ENCODE measurements around the gene PVRIG. TPM values are rescaled to one million over a fixed set of nuclear protein-coding genes. Genes with fewer than 3 reads are reported as not detected.
A peak's percentile ranks its signal among the peaks of the same experiment; 100 is the strongest.
"Not testable (repeated sequence)": the region's sequence is repeated elsewhere in the genome, so short reads cannot be mapped to it uniquely, and the experiment has no call there.

Gene PVRIG
- 10 to 100 TPM; 45.0 to 96.8 (median 78.0) TPM for total RNA-seq
- 41.0 TPM for total RNA-seq (2013)
- total RNA-seq = 0 to 0.71 (median 0.10) reads per million in 29 experiments

DNA sequence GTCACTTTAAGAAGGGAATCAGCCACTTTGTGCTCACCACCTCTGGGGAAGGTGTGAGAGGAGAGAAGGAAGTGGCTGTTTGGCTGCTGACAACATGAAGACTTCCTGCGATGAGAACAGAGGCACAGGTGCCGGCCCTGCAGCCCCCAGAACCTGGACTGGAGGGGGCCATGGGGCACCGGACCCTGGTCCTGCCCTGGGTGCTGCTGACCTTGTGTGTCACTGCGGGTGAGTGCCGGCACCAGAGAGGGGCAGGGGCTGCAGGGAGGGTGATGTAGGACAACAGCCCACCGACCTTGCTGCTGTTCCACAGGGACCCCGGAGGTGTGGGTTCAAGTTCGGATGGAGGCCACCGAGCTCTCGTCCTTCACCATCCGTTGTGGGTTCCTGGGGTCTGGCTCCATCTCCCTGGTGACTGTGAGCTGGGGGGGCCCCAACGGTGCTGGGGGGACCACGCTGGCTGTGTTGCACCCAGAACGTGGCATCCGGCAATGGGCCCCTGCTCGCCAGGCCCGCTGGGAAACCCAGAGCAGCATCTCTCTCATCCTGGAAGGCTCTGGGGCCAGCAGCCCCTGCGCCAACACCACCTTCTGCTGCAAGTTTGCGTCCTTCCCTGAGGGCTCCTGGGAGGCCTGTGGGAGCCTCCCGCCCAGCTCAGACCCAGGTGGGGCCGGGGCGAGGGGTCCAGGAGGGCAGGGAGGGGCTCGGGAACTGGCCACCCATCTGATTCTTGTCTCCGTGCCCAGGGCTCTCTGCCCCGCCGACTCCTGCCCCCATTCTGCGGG lies at the start of gene PVRIG:
Gene PVRIG (plus strand): TSS at position 149 of the 785 bp plus-strand sequence. CDS start 22 bp downstream, at position 171.
- DNase-seq = peak in 23 of 35 experiments; percentile 15 to 59 (median 39)
- ATAC-seq (replicated peaks in 1 of 4) = peak; percentile 34 to 53 (median 46)
- H3K9me3 Mint-ChIP-seq; H3K27me3 ChIP-seq (replicated peaks in 1 of 2; ENCODE audit: control insufficient read depth in 2 of 2, extremely low read depth in 1 of 2, insufficient read depth in 2 of 2, low read length in 1 of 2); H3K9me3 ChIP-seq; H3K27me3 Mint-ChIP-seq: not testable (repeated sequence)
- peak within 1 kb of the TSS; percentile 75 to 92 for H3K4me3 ChIP-seq (ENCODE audit: control insufficient read depth in 1 of 2, extremely low read depth in 1 of 2, low read length in 1 of 2)
- Mint-ChIP-seq H3K4me1 (peaks cover 58 to 76% (median 70%) of the 10 kb centered on the region in 3 donors), H3K27ac (peak within 1 kb of the TSS; percentile 98 to 99), H3K4me3 (peak within 1 kb of the TSS; percentile 87 to 93 (median 92)), H3K36me3 (peaks cover 27% of the 10 kb centered on the region)
- 2% methylated on average over 20 of the region's 27 CpGs for WGBS (ENCODE audit: insufficient coverage)
- ChIA-PET CTCF (interaction anchor here in 1 of 2 donors (0.6 to 2.5 kb wide), 4 partner anchors 30 to 430 kb away, joined by 3 to 12 read pairs (median 4); partner anchors contain the start of gene LAMTOR4), POLR2A (interaction anchor here in 1 of 2 donors (0.5 to 1.2 kb wide), 3 partner anchors 9 to 81 kb away, joined by 3 to 8 read pairs (median 5); no protein-coding TSS in a partner anchor)
- H3K36me3 ChIP-seq (ENCODE audit: control insufficient read depth in 2 of 2, extremely low read depth in 1 of 2, insufficient read depth in 1 of 2, low read length in 1 of 2) = peaks cover 2 to 28% of the 10 kb centered on the region in 2 donors
- peaks cover 13 to 72% of the 10 kb centered on the region in 2 experiments for H3K4me1 ChIP-seq (ENCODE audit: control insufficient read depth in 1 of 2, extremely low read depth in 1 of 2, insufficient read depth in 2 of 2, low read length in 2 of 2)
- peak within 1 kb of the TSS; percentile 98 for H3K27ac ChIP-seq (ENCODE audit: low read length)

DNA sequence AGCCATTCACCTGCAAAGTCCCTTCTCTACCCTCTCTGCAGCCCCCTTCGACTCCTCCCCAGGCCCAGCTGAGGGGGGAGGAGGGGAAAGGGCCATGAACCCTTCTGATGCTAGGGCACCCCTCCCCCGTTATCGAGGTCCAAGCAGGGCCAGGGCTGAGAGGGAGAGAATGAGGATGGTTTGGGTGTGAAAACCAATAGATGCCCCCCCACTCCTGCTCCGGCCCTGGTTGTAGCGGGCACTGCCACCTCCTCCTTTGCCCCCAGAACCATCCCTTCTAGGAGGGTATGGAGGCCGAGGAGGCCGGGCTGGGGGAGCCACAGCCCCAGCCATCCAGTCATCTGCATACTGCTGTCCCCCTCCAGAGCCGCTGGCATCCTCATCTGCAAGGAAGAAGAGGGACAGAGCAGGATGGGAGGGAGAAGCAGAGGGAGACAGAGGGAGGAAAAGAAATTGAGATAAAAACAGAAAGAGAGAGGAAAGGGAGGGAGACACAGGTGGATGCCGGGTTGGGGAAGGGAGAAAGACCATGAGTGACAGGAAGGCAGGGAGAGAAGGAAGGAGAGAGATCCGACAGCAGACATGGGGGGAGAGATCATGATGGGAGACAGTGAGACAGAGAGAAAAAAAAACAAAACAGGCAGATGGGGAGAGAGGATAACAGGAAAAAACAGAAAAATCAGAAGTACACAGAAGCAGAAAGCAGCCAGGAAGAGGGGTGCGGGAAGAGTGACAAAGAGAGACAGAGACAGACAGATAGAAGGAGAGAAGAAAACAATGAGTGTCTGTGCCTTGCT lies 49.5 kb upstream of the PVRIG start:
- Histone ChIP-seq H3K9me3 (no peaks in the 10 kb centered on the region), H3K36me3 (ENCODE audit: control insufficient read depth in 2 of 2, extremely low read depth in 1 of 2, insufficient read depth in 1 of 2, low read length in 1 of 2) (no peaks in the 10 kb centered on the region), H3K4me3 (ENCODE audit: control insufficient read depth in 1 of 2, extremely low read depth in 1 of 2, low read length in 1 of 2) (no peak overlapping the region), H3K4me1 (ENCODE audit: control insufficient read depth in 1 of 2, extremely low read depth in 1 of 2, insufficient read depth in 2 of 2, low read length in 2 of 2) (peaks cover 42 to 68% of the 10 kb centered on the region in 2 experiments), H3K27ac (ENCODE audit: low read length) (peak overlapping the region; percentile 38), H3K27me3 (replicated peaks in 1 of 2; ENCODE audit: control insufficient read depth in 2 of 2, extremely low read depth in 1 of 2, insufficient read depth in 2 of 2, low read length in 1 of 2) (peaks cover 0 to 48% of the 10 kb centered on the region in 2 experiments)
- Mint-ChIP-seq H3K27me3 (peaks cover 0 to 22% of the 10 kb centered on the region in 2 donors), H3K27ac (peak overlapping the region; percentile 98), H3K4me3 (peak overlapping the region; percentile 71 to 87 (median 86)), H3K36me3 (no peaks in the 10 kb centered on the region), H3K4me1 (peaks cover 60 to 73% (median 64%) of the 10 kb centered on the region in 3 donors), H3K9me3 (no peaks in the 10 kb centered on the region)
- ChIA-PET CTCF (interaction anchor here in 1 of 2 donors (0.5 kb wide), 1 partner anchor 17 kb away, joined by 4 read pairs; no protein-coding TSS in a partner anchor), POLR2A (no interaction called here)
- no peak for ATAC-seq (replicated peaks in 1 of 4)
- 90% methylated on average over 2 of the region's 11 CpGs for WGBS (ENCODE audit: insufficient coverage)
- no peak for DNase-seq

DNA sequence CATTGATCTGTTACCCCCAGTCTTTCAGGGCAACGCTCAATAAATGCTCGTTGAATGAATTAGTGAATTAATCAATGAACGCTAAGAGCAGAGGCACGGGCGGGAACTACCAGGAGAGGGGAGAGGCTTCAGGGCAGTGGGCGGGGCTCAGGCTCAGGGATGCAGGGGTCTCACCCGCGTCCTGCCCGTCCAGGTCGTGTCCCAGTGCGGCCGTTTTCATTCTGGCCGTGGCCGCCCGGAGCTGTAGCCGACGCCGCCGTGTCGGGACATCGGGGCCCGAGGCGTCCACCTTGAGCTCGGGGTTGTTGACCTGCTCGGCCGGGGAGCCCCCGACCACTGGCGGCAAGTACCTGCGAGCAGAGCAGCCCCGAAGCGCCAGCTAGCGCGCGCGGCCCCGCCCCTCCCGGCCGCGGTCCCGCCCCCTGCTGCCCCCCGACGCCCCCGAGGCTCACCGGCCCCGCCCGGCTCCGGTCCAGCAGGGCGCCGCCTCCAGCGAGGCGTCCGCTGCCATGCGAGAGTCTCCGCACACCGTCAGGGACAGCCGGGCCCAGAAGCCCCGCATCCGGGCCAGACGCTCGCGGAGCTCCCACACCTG lies 48.6 kb upstream of the PVRIG start:
- H3K4me3 ChIP-seq (ENCODE audit: control insufficient read depth in 1 of 2, extremely low read depth in 1 of 2, low read length in 1 of 2) = peak overlapping the region; percentile 25 to 51
- no peaks in the 10 kb centered on the region for H3K36me3 ChIP-seq (ENCODE audit: control insufficient read depth in 2 of 2, extremely low read depth in 1 of 2, insufficient read depth in 1 of 2, low read length in 1 of 2)
- DNase-seq = peak in 5 of 35 experiments; percentile 27 to 57 (median 35)
- POLR2A ChIA-PET = no interaction called here
- H3K27me3 ChIP-seq (replicated peaks in 1 of 2; ENCODE audit: control insufficient read depth in 2 of 2, extremely low read depth in 1 of 2, insufficient read depth in 2 of 2, low read length in 1 of 2) = peaks cover 0 to 48% of the 10 kb centered on the region in 2 experiments
- no peaks in the 10 kb centered on the region for H3K36me3 Mint-ChIP-seq
- no peaks in the 10 kb centered on the region for H3K9me3 ChIP-seq
- no peak overlapping the region for H3K27ac ChIP-seq (ENCODE audit: low read length)
- peak overlapping the region; percentile 93 to 95 for H3K27ac Mint-ChIP-seq
- 9% methylated on average over 57 of the region's 61 CpGs for WGBS (ENCODE audit: insufficient coverage)
- no peaks in the 10 kb centered on the region for H3K9me3 Mint-ChIP-seq
- H3K4me1 Mint-ChIP-seq = peaks cover 57 to 73% (median 60%) of the 10 kb centered on the region in 3 donors
- CTCF ChIA-PET = interaction anchor here in 1 of 2 donors (0.6 to 0.9 kb wide), 2 partner anchors 9 to 23 kb away, joined by 4 to 6 read pairs; partner anchors contain the start of gene LAMTOR4
- peak; percentile 37 to 54 (median 44) for ATAC-seq (replicated peaks in 1 of 4)
- H3K4me3 Mint-ChIP-seq = peak overlapping the region; percentile 71 to 86 (median 81)
- peaks cover 0 to 20% of the 10 kb centered on the region in 2 donors for H3K27me3 Mint-ChIP-seq
- H3K4me1 ChIP-seq (ENCODE audit: control insufficient read depth in 1 of 2, extremely low read depth in 1 of 2, insufficient read depth in 2 of 2, low read length in 2 of 2) = peaks cover 35 to 61% of the 10 kb centered on the region in 2 experiments

DNA sequence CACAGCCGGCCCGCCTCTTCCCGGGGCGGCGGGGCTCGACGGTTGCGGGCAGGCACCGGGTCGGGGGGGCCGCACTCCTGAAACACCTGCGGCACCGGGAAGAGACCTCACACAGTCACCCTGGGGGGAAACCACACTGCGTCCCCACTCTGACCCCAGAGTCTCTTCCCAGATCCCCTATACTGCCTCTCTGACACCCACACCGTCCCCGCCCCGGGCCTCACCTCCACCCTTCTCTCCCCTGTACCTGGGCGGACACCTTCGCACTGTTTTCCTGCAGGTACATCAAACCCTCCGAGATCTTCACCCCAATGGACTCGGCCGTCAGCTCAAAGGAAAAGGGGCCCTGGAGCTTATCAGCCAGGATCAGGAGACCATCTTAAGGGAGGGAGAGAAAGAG lies 47.9 kb upstream of the PVRIG start:
- H3K4me3 ChIP-seq (ENCODE audit: control insufficient read depth in 1 of 2, extremely low read depth in 1 of 2, low read length in 1 of 2) = peak overlapping the region in 1 of 2 donors; percentile 26
- peaks cover 0 to 20% of the 10 kb centered on the region in 2 donors for H3K27me3 Mint-ChIP-seq
- peaks cover 56 to 73% (median 60%) of the 10 kb centered on the region in 3 donors for H3K4me1 Mint-ChIP-seq
- DNase-seq (peak in 1 of 35 experiments; percentile 23), ATAC-seq (replicated peaks in 1 of 4) (peak; percentile 10 to 22 (median 16))
- H3K4me1 ChIP-seq (ENCODE audit: control insufficient read depth in 1 of 2, extremely low read depth in 1 of 2, insufficient read depth in 2 of 2, low read length in 2 of 2) = peaks cover 31 to 60% of the 10 kb centered on the region in 2 experiments
- H3K36me3 Mint-ChIP-seq = no peaks in the 10 kb centered on the region
- peak overlapping the region; percentile 58 to 79 (median 77) for H3K4me3 Mint-ChIP-seq
- H3K36me3 ChIP-seq (ENCODE audit: control insufficient read depth in 2 of 2, extremely low read depth in 1 of 2, insufficient read depth in 1 of 2, low read length in 1 of 2) = no peaks in the 10 kb centered on the region
- POLR2A ChIA-PET = interaction anchor here in 1 of 2 donors (0.7 kb wide), 1 partner anchor 14 kb away, joined by 7 read pairs; no protein-coding TSS in a partner anchor
- H3K27ac Mint-ChIP-seq = peak overlapping the region; percentile 74 to 82
- H3K27ac ChIP-seq (ENCODE audit: low read length) = no peak overlapping the region
- CTCF ChIA-PET = interaction anchor here in 1 of 2 donors (0.6 to 0.9 kb wide), 2 partner anchors 10 to 23 kb away, joined by 4 to 6 read pairs; partner anchors contain the start of gene LAMTOR4
- no peaks in the 10 kb centered on the region for H3K9me3 Mint-ChIP-seq
- peaks cover 0 to 44% of the 10 kb centered on the region in 2 experiments for H3K27me3 ChIP-seq (replicated peaks in 1 of 2; ENCODE audit: control insufficient read depth in 2 of 2, extremely low read depth in 1 of 2, insufficient read depth in 2 of 2, low read length in 1 of 2)
- H3K9me3 ChIP-seq = no peaks in the 10 kb centered on the region
- under 1% methylated on average over 17 of the region's 22 CpGs for WGBS (ENCODE audit: insufficient coverage)

DNA sequence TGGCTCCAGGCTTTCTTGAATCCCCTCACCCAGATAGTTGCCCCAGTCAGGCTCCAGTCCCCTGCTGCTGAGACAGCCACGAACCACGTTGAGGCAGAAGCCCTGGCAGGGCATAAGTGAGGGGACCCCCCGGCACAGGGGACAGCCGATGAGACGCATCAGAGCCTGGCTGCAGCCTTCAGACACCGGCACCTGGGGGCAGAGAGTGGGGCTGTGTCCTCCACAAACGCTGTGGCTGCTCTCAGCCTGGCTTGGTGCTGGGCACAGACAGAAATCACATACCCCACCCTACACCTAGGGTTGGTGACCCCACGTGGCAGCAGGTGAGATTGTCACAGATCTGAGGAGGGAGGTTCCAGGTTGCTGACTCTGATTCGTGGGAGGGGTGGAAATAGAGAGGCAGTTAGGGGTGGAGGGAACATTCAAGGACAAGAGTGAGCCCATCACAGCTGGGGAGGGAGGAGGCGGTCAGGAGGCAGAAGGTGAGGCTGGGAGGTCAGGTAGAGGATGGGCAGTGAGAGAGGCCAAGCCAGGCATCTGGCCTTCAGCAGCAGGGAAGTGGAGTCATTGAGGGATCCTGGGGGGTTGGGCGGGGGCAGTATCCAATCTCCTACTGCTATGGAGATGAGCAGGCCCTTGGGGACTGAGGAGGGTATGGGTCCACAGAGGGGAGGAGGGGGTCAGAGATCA lies 45.8 kb upstream of the PVRIG start:
- ChIA-PET CTCF (interaction anchor here in 1 of 2 donors (0.6 kb wide), 1 partner anchor 46 kb away, joined by 4 read pairs; no protein-coding TSS in a partner anchor), POLR2A (no interaction called here)
- Mint-ChIP-seq H3K4me1 (peaks cover 44 to 58% (median 45%) of the 10 kb centered on the region in 3 donors), H3K27ac (peak overlapping the region; percentile 14 to 75), H3K27me3 (peaks cover 0 to 5% of the 10 kb centered on the region in 2 donors), H3K4me3 (no peak overlapping the region), H3K9me3 (no peaks in the 10 kb centered on the region), H3K36me3 (no peaks in the 10 kb centered on the region)
- Histone ChIP-seq H3K4me3 (ENCODE audit: control insufficient read depth in 1 of 2, extremely low read depth in 1 of 2, low read length in 1 of 2) (no peak overlapping the region), H3K9me3 (no peaks in the 10 kb centered on the region), H3K27me3 (replicated peaks in 1 of 2; ENCODE audit: control insufficient read depth in 2 of 2, extremely low read depth in 1 of 2, insufficient read depth in 2 of 2, low read length in 1 of 2) (peaks cover 0 to 30% of the 10 kb centered on the region in 2 experiments), H3K4me1 (ENCODE audit: control insufficient read depth in 1 of 2, extremely low read depth in 1 of 2, insufficient read depth in 2 of 2, low read length in 2 of 2) (peaks cover 21 to 58% of the 10 kb centered on the region in 2 experiments), H3K27ac (ENCODE audit: low read length) (no peak overlapping the region), H3K36me3 (ENCODE audit: control insufficient read depth in 2 of 2, extremely low read depth in 1 of 2, insufficient read depth in 1 of 2, low read length in 1 of 2) (no peaks in the 10 kb centered on the region)
- WGBS (ENCODE audit: insufficient coverage) = 92% methylated on average over 7 of the region's 11 CpGs
- ATAC-seq (replicated peaks in 1 of 4) = no peak
- DNase-seq = peak in 1 of 35 experiments; percentile 16
